Muscle layer of colon (tissue), 2 donors: ENCODE measurements around the gene PAXX.

ENCODE experiments used
- H3K27ac ChIP-seq: one replicate; pipeline ENCODE4 v1.7.0; 2013; ENCODE audit warnings: low read depth, mild to moderate bottlenecking, low read length, moderate library complexity
- H3K27me3 ChIP-seq, 2 donors: one replicate each; pipeline ENCODE4 v1.7.0; 2013; ENCODE audit warnings: low read length in 2 of 2, mild to moderate bottlenecking in 2 of 2; ENCODE audit not compliant: insufficient read depth in 2 of 2, control insufficient read depth in 1 of 2
- H3K36me3 ChIP-seq: one replicate; pipeline ENCODE4 v1.7.0; 2013; ENCODE audit warnings: mild to moderate bottlenecking, low read length; ENCODE audit not compliant: insufficient read depth
- H3K4me1 ChIP-seq: one replicate; pipeline ENCODE4 v1.7.0; 2013; ENCODE audit warnings: mild to moderate bottlenecking, low read length; ENCODE audit not compliant: insufficient read depth
- H3K4me3 ChIP-seq, 2 donors: one replicate each; pipeline ENCODE4 v1.7.0; 2013; ENCODE audit warnings: low read length in 2 of 2, low read depth in 1 of 2, mild to moderate bottlenecking in 1 of 2, moderate library complexity in 1 of 2
- H3K9ac ChIP-seq: one replicate; pipeline ENCODE4 v1.7.0; 2013; ENCODE audit warnings: low read length
- H3K9me3 ChIP-seq: one replicate; pipeline ENCODE4 v1.7.0; 2013; ENCODE audit warnings: mild to moderate bottlenecking, low read length
- donor health status: abdominal sarcoma.
- donor health status: Adenocarcinoma of cecum.

The PAXX gene

DNA sequence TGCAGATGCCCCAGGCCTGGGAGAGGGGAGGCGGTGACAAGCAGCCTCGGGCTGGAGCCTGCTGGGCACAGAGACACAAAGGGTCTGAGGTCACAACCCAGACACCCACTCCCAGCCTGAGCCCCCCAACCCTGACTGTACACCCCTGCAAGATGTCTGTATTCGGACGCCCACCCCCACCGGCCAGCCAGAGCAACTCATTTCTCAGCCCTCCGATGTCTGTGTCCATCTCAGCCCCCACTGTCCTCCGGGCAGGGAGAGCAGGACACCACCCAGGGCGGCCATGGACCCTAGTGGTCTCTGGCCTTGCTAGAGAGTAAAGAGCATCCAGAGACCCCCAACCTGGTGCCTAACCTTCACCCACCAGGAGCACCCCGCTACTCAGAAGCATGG, 36.3 kb upstream of the PAXX start:
- Histone ChIP-seq H3K9me3 (no peaks in the 10 kb centered on the region), H3K4me3 (no peak overlapping the region), H3K9ac (no peak overlapping the region), H3K27ac (no peak overlapping the region), H3K27me3 (no peaks in the 10 kb centered on the region), H3K36me3 (no peaks in the 10 kb centered on the region), H3K4me1 (no peaks in the 10 kb centered on the region)

DNA sequence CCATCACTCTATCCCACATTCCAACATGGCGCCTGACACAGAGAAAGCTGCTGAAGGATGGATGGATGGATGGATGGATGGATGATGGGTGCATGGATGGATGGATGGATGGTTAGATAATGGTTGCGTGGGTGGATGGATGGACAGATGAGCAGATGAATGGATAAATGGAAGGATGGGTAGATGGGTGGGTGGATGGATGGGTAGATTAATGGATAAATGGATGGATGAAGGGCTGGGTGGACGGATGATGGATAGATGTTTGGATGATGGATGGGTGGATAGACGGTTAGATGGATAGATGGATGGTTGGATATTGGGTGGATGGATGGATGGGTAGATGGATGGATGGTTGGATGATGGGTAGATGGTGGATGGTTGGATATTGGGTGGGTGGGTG, 35.6 kb upstream of the PAXX start:
- Histone ChIP-seq H3K4me3 (no peak overlapping the region), H3K9ac (no peak overlapping the region), H3K27me3 (no peaks in the 10 kb centered on the region), H3K9me3 (no peaks in the 10 kb centered on the region), H3K4me1 (no peaks in the 10 kb centered on the region), H3K27ac (no peak overlapping the region), H3K36me3 (no peaks in the 10 kb centered on the region)

DNA sequence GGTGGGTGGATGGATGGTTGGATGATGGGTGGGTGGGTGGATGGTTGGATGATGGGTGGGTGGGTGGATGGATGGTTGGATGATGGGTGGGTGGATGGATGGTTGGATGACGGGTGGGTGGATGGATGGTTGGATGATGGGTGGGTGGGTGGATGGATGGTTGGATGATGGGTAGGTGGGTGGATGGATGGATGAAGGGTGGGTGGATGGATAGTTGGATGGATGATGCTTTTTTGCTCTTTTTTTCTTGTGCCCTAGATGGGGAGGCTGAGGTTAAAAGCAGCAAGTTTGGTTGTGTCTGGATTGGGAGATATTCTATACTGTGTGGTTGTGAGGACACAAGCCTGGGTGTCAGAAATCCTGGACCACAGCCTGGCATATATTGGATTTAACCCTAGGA, 34.8 kb upstream of the PAXX start:
- H3K4me1 ChIP-seq, result no peaks in the 10 kb centered on the region
- no peaks in the 10 kb centered on the region for H3K36me3 ChIP-seq
- no peak overlapping the region for H3K4me3 ChIP-seq
- no peaks in the 10 kb centered on the region for H3K9me3 ChIP-seq
- H3K27ac ChIP-seq, result no peak overlapping the region
- no peak overlapping the region for H3K9ac ChIP-seq
- H3K27me3 ChIP-seq, result no peaks in the 10 kb centered on the region

DNA sequence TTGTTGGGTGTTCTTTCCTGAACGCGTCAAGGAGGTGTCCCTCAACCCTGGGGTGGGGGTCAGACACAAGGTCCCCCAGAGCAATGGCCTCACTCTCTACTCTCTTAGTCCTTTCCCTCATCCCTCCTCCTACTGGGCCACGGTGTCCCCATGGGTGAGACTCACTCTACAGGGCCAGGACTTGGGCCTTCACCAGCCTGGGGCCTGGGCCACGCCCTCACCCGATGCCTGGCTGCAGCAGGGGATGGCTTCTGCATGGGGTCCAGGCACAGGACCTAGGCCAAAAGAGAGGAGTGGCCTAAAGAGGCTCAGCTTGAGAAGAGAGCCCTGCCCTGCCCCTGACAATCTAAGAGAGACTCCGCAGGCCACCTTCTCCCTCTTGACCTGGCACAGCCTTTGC, 34.3 kb upstream of the PAXX start:
- H3K27ac ChIP-seq, result no peak overlapping the region
- H3K9me3 ChIP-seq, result no peaks in the 10 kb centered on the region
- no peak overlapping the region for H3K4me3 ChIP-seq
- no peaks in the 10 kb centered on the region for H3K36me3 ChIP-seq
- no peak overlapping the region for H3K9ac ChIP-seq
- no peaks in the 10 kb centered on the region for H3K27me3 ChIP-seq
- no peaks in the 10 kb centered on the region for H3K4me1 ChIP-seq

DNA sequence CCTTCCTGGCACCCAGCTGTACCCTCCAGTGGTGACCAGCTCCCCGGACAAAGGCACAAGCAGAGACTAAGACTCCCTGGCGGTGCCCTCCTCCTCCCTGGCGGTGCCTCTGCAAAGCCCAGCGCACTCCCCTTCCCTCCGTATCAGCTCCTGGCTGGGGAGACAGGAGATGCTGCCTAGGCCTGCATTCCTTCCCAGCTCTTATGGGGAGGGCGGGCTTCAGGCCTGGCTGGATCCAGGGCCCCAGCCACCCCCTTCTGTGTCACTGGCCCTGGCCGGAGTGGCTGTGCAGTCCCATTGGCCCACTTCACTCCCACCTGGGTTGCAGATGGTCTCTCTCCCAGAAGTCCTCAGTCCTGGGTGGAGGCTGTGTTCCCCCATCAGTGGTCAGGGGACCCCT, 33.7 kb upstream of the PAXX start:
- Histone ChIP-seq H3K4me3 (no peak overlapping the region), H3K27ac (no peak overlapping the region), H3K9ac (no peak overlapping the region), H3K36me3 (no peaks in the 10 kb centered on the region), H3K27me3 (no peaks in the 10 kb centered on the region), H3K9me3 (no peaks in the 10 kb centered on the region), H3K4me1 (no peaks in the 10 kb centered on the region)

DNA sequence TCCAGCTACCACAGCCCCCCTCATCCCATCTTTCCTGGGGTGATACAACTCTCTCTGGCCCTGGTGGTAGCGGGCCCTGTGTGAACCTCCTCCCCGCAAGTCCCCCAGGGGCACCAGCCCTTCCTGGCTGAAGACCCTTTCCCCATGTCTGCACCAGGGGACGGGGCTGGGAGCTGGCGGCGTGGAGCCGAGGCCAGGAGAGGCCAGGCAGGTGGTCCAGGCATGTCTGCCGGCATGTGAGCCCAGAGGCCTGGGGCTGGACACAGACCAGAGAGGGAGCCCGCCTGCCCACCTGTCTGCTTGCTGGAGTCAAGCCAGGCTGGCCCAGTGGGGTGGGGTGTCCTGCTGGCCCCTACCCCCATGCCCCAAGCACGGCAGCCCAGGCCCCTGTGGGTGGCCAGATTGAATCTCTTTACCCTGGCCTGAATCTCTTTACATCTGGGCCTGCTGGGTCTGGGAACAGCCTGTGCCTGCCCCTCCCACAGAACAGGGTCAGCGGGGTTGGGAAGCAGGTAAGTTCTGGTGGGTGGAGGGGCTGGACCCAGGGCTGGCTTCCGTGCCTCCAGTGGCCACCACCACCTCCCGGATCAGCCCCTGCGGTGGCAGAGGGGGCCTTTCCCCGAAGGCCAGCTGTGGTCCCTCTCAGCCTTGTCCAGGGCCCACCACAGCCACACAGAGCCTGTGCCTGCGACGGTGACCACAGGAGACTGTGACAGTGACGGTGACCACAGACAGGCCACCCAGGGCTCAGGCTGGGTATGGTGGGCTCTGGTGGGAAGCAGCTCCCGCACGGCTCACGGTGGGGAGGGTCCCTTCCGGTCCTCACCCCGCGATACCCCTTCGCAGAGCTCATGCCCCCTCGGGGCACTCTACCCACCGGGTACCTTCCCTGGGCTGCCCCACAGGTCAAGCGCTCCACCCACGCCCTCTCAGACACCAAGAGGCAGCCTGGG, 33.0 kb upstream of the PAXX start:
- no peaks in the 10 kb centered on the region for H3K36me3 ChIP-seq
- no peak overlapping the region for H3K4me3 ChIP-seq
- H3K9me3 ChIP-seq, result no peaks in the 10 kb centered on the region
- no peak overlapping the region for H3K9ac ChIP-seq
- H3K27ac ChIP-seq, result no peak overlapping the region
- no peaks in the 10 kb centered on the region for H3K4me1 ChIP-seq
- H3K27me3 ChIP-seq, result no peaks in the 10 kb centered on the region

DNA sequence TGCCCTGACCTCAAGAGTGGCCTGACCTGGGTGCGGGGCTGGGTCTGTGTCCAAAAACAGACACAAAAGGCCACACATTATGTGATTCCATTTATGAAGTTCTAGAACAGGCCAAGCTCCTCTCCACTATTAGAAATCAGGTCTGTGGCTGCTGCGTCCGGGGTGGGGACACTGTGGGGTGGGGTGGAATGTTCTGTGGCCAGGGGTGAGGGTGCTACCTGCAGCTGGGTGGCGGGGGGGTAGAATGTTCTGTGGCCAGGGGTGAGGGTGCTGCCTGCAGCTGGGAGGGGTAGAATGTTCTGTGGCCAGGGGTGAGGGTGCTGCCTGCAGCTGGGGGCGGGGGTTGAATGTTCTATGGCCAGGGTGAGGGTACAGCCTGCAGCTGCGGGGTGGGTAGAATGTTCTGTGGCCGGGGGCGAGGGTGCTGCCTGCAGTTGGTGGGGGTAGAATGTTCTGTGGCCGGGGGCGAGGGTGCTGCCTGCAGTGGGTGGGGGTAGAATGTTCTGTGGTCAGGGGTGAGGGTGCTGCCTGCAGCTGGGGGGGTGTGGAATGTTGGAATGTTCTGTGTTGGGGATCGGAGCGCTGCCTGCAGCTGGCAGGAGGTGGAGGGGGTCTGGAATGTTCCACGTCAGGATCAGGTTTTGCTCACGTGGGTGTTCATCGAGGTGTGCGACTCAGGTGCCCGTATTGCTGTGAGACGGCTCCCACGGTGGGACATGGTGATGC, 31.8 kb upstream of the PAXX start:
- H3K9me3 ChIP-seq, result no peaks in the 10 kb centered on the region
- no peaks in the 10 kb centered on the region for H3K27me3 ChIP-seq
- H3K4me3 ChIP-seq, result no peak overlapping the region
- no peak overlapping the region for H3K9ac ChIP-seq
- H3K27ac ChIP-seq, result no peak overlapping the region
- no peaks in the 10 kb centered on the region for H3K36me3 ChIP-seq
- H3K4me1 ChIP-seq, result no peaks in the 10 kb centered on the region

DNA sequence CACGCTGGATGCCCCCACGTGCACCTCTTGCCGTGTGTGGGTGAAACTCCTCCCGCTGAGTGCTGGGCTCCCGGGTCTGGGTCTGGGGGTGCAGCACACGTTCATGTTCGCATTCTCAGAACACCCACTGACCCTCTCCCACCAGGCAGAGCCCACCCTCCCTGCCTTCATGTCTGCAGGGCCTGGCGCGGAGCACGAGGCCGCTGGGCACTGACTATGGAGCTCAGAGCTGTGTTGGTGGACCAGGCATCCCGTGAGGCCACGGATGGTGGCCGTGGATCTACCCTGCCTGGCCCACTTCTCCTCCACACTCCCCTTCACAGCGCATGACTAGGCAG, 31.3 kb upstream of the PAXX start:
- H3K9ac ChIP-seq, result no peak overlapping the region

DNA sequence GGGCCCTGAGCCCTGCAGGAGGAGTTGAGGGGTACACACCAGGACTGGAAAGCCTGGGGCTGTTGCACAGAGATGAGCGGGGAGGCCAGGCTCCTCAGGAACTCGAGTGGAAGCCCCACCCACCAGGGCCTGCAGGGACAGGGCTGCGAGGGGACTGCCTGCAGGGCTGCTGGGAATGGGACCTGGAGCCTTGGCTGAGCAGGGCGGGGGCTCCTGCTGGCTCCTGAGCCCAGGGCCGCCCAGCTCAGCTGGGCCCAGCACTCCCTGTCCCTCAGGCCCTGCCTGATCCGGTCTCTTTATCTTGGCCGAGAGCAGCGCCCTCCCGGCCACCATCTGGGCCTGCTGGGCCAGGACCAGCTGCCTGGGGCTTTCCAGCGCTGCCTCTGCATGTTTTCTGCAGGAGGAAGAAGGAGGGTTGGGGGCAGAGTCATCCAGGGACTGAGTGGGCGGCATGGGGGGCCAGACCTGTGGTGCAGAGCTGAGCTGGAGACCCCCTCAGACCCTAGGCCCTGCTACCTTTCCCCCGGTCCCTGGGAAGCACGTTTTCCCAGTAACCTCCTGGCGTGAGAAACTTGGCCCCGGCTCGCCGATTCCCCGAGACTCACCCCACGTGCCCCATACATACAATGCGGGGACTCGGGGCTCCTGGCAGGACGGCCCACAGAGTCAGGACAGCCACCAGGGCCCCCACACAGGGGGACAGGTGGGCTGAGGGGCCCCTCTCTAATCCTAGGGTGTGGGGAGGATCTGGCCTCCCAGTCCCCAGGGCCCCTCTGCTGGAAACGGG, 30.8 kb upstream of the PAXX start:
- no peaks in the 10 kb centered on the region for H3K4me1 ChIP-seq
- H3K36me3 ChIP-seq, result no peaks in the 10 kb centered on the region
- H3K27ac ChIP-seq, result no peak overlapping the region
- no peaks in the 10 kb centered on the region for H3K27me3 ChIP-seq
- H3K9me3 ChIP-seq, result no peaks in the 10 kb centered on the region
- H3K4me3 ChIP-seq, result no peak overlapping the region
- H3K9ac ChIP-seq, result no peak overlapping the region

More for the DNA sequence above, 31.3 kb upstream of the PAXX start:
- no peaks in the 10 kb centered on the region for H3K4me1 ChIP-seq
- H3K4me3 ChIP-seq, result no peak overlapping the region
- H3K27ac ChIP-seq, result no peak overlapping the region
- no peaks in the 10 kb centered on the region for H3K36me3 ChIP-seq
- no peaks in the 10 kb centered on the region for H3K9me3 ChIP-seq
- no peaks in the 10 kb centered on the region for H3K27me3 ChIP-seq

DNA sequence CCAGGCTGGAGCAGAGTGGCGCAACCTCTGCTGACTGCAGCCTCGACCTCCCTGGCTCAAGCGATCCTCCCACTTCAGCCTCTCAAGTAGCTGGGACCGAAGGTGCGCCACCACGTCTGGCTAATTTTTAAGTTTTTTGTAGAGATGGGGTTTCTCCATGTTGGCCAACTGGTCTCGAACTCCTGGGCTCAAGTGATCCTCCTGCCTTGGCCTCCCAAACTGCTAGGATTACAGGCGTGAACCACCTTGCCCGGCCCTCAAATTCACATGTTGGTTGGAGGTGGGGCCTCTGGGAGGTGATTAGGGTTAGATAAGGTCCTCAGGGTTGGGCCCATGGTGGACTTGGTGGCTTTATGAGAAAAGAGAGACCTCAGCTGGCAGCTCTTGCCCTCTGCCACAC, 30.1 kb upstream of the PAXX start:
- Histone ChIP-seq H3K36me3 (no peaks in the 10 kb centered on the region), H3K27ac (no peak overlapping the region), H3K4me1 (no peaks in the 10 kb centered on the region), H3K27me3 (no peaks in the 10 kb centered on the region), H3K4me3 (no peak overlapping the region), H3K9ac (no peak overlapping the region), H3K9me3 (no peaks in the 10 kb centered on the region)

DNA sequence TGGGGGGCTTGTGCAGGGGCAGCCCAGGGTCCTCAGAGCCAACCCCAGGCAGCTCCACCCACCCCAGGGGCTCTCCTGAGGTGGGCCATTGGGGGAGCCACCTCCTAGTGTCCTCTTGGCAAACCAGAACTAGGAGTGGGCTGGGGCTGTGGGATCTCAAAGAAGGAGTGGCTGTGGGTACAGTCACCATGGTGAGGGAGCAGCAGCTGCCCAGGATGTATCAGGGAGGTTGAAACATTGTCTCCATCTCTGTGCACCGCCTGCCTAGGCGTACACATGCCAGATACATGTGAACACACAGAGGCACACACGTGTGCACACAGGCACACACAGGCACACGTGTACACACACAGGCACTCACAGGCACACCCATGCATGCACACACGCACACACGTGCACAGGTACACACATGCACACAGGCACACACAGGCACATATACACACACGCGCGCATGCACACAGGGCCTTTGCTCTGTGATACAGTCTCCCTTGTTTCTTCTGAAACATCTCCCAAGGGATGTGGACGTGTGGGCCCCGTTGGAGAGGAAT, 29.4 kb upstream of the PAXX start:
- no peak overlapping the region for H3K9ac ChIP-seq
- no peaks in the 10 kb centered on the region for H3K4me1 ChIP-seq
- H3K27me3 ChIP-seq, result no peaks in the 10 kb centered on the region
- H3K4me3 ChIP-seq, result no peak overlapping the region
- no peaks in the 10 kb centered on the region for H3K9me3 ChIP-seq
- no peaks in the 10 kb centered on the region for H3K36me3 ChIP-seq
- no peak overlapping the region for H3K27ac ChIP-seq
